ENCODE results near the gene KIF16B.

- TF ChIP-seq EZH2 (IDR thresholded peaks at IDR 0.05; ENCODE audit: borderline replicate concordance, low read depth, low read length, severe bottlenecking) (no peak), CTCF (IDR thresholded peaks at IDR 0.05; ENCODE audit: borderline replicate concordance, extremely low read depth, low read length, poor library complexity, severe bottlenecking) (no peak)
These were observed 30.8 kb downstream of the KIF16B start for GRCh38 chr20:16542477-16542876.

Measured in DND-41 (cell line).